Peyer's patch (tissue), 4 donors: Measurements from ENCODE around the gene EIF4G1.

Experiments used
- POLR2A ChIP-seq, 2 donors: fragments of 450-650 bp; IDR thresholded peaks; one replicate each; pipeline ENCODE4 v1.5.1; 2017; ENCODE audit warnings: antibody characterized with exemption in 2 of 2, mild to moderate bottlenecking in 2 of 2, moderate library complexity in 2 of 2
- TF ChIP-seq, protein P1 (sequence below), 6 experiments: fragments of 450-650 bp in 4 of 6; fragments of 200-600 bp in 2 of 6; sonication (generic) in 1 of 6; IDR thresholded peaks; one replicate each; pipeline ENCODE4 v1.5.1; 2017 to 2019; ENCODE audit warnings: antibody characterized with exemption in 6 of 6, mild to moderate bottlenecking in 3 of 6, moderate library complexity in 1 of 6

- TF ChIP-seq, protein P1, sequence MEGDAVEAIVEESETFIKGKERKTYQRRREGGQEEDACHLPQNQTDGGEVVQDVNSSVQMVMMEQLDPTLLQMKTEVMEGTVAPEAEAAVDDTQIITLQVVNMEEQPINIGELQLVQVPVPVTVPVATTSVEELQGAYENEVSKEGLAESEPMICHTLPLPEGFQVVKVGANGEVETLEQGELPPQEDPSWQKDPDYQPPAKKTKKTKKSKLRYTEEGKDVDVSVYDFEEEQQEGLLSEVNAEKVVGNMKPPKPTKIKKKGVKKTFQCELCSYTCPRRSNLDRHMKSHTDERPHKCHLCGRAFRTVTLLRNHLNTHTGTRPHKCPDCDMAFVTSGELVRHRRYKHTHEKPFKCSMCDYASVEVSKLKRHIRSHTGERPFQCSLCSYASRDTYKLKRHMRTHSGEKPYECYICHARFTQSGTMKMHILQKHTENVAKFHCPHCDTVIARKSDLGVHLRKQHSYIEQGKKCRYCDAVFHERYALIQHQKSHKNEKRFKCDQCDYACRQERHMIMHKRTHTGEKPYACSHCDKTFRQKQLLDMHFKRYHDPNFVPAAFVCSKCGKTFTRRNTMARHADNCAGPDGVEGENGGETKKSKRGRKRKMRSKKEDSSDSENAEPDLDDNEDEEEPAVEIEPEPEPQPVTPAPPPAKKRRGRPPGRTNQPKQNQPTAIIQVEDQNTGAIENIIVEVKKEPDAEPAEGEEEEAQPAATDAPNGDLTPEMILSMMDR (IDR thresholded peaks at IDR 0.05), result no peak
- no peak for TF ChIP-seq POLR2A (IDR thresholded peaks at IDR 0.05)
These were observed 20.9 kb downstream of the EIF4G1 start for GRCh38 chr3:184335291-184335660.
